ENCODE measurements around the gene ZBTB39.
"Not testable (repeated sequence)": the region's sequence is repeated elsewhere in the genome, so short reads cannot be mapped to it uniquely, and the experiment has no call there.

ZBTB39 gene, protein sequence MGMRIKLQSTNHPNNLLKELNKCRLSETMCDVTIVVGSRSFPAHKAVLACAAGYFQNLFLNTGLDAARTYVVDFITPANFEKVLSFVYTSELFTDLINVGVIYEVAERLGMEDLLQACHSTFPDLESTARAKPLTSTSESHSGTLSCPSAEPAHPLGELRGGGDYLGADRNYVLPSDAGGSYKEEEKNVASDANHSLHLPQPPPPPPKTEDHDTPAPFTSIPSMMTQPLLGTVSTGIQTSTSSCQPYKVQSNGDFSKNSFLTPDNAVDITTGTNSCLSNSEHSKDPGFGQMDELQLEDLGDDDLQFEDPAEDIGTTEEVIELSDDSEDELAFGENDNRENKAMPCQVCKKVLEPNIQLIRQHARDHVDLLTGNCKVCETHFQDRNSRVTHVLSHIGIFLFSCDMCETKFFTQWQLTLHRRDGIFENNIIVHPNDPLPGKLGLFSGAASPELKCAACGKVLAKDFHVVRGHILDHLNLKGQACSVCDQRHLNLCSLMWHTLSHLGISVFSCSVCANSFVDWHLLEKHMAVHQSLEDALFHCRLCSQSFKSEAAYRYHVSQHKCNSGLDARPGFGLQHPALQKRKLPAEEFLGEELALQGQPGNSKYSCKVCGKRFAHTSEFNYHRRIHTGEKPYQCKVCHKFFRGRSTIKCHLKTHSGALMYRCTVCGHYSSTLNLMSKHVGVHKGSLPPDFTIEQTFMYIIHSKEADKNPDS

DNA sequence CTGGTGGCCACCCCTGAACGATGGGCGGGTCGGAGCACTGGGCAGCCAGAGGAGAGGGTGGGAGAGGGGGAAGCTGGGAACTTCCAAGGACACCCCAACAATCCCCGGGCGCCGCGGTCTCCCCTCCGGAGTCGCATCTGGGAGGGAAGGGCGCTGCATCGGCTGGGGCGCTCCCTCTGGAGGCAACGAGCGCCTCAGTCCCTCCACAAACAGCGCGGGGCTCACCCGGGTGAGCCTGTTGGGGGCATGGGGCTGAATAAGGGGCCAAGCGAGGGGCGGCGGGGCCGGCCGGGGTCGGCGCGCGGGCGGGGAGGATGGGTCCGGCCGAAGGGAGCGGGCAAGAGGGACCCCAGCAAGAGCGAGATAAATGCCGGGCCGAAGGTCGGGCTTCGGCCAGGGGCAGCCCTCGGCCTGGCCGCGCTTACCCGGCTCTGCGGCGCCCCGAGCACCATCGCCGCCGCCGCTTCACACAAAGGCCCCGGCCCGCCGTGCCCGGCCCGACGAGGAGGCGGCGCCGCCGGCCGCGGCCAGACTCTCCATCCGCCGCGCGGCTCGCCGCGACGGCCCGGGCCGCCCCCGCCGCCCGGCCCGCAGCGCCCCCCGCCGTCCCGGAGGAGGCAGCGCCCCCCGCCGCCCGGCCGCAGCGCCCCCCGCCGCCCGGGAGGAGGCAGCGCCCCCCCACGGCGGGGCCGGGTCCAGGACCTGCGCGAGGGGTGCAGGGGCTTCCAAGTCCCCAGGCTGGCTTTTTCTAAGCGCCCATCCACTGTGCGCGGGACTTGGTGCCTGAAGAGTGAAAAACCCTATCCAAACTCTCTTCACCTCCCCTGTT is at the start of gene ZBTB39:
Gene ZBTB39, minus strand, starts transcription at position 567 of the 829 bp plus-strand sequence. CDS start 1,629 bp downstream, outside the sequence.
- FAIRE-seq (no peak), DNase-seq (ENCODE audit: insufficient read length, low spot score) (peak; percentile 68)
- TF ChIP-seq POLR2A (IDR thresholded peaks at IDR 0.05; ENCODE audit: low read depth, low read length): peak; percentile 74

DNA sequence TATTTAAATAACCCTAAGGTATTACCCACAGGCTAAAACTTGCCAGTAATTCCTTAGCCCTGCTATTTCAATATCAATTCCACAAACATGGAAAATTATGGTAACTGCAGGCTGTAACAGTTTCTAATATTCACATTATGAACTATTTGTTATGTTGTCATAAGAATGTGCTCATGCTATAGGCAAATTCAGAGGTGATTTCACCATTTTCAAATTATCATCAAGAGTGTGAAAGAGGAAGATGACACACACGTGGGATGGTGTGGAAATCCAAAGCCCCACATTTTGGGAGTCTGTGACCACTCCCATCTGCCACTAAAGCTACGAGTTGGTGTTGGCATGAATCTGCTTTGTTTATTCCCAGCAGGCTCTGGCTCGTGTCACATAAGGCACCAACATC is 49.5 kb upstream of the ZBTB39 start:
- no peak for TF ChIP-seq POLR2A (IDR thresholded peaks at IDR 0.05; ENCODE audit: low read depth, low read length)
- DNase-seq (ENCODE audit: insufficient read length, low spot score) (no peak), FAIRE-seq (no peak)

DNA sequence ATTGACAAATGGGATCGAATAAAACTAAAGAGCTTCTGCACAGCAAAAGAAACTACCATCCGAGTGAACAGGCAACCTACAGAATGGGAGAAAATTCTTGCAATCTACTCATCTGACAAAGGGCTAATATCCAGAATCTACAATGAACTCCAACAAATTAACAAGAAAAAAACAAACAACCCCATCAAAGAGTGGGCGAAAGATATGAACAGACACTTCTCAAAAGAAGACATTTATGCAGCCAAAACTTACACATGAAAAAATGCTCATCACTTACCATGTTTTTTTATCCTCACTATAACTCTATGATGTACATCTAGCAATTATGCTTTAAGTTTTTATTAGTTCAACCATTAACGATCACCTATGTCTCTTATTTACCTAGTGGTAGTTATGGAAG is 47.6 kb upstream of the ZBTB39 start:
- FAIRE-seq; DNase-seq (ENCODE audit: insufficient read length, low spot score): not testable (repeated sequence)

DNA sequence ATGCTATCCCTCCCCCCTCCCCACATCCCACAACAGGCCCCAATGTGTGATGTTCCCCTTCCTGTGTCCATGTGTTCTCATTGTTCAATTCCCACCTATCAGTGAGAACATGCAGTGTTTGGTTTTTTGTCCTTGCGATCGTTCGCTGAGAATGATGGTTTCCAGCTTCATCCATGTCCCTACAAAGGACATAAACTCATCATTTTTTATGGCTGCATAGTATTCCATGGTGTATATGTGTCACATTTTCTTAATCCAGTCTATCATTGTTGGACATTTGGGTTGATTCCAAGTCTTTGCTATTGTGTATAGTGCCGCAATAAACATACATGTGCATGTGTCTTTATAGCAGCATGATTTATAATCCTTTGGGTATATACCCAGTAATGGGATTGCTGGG is 46.8 kb upstream of the ZBTB39 start:
- FAIRE-seq; DNase-seq (ENCODE audit: insufficient read length, low spot score): not testable (repeated sequence)

DNA sequence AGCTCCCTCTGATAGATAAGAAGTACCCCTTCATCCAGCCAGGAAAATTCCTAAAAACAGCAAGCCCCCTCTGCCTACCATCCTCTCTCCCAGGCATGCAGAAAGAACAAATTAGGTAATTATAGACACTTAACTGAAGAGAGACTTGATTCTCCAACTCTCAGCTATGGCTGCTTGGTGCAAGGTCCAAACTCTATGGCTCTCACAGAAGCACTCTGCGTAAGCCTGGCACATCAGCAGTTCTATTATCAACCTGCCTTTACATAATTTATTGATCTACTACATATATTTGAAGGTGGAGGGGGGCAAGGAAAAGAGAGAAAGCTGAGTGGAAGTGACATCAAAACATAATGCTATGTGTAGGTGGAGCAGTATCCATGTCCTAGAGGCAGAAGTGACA is 44.7 kb upstream of the ZBTB39 start:
- no peak for FAIRE-seq
- DNase-seq (ENCODE audit: insufficient read length, low spot score): no peak
- no peak for TF ChIP-seq POLR2A (IDR thresholded peaks at IDR 0.05; ENCODE audit: low read depth, low read length)

DNA sequence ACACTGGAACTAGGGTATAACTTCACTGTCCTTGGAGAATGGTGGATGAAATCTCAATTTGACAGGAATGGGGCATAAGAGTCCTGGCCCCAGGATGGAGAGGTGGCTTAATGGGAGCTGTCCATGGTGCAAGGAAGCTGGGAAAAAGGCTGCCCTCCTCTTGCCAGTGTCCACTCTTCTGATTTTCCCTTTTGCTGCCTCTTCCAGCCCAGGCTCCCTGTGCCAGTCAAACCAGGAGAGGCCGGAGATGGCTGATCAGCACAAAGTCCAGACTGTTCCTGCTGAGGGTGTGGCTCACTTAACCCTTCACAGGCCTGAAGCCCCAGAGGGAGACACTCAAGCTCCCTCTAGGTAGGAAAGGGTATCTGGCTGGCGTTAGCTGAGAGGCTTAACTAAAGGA is 43.5 kb upstream of the ZBTB39 start, which contains the start of gene MYO1A:
Gene MYO1A, minus strand, starts transcription at position 240 of the 400 bp plus-strand sequence. CDS start 1,806 bp downstream, outside the sequence.
- no peak for TF ChIP-seq POLR2A (IDR thresholded peaks at IDR 0.05; ENCODE audit: low read depth, low read length)
- FAIRE-seq (no peak), DNase-seq (ENCODE audit: insufficient read length, low spot score) (peak; percentile 22)

DNA sequence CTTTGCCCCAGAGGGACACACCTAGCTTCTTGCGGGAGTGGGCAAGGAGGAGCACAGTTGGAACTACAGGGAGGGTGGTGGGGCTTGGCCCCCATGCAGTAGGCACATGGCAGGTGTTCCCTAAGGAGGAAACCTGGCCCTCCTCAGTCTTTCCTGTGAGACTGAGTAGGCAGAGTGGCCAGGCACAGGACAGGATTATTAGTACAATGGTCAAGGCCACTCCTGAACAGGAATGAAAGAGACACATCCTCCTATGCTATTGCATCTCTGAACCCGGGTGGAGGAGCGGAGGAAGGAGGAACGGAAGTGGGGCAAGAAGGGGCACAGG is 42.7 kb upstream of the ZBTB39 start:
- no peak for TF ChIP-seq POLR2A (IDR thresholded peaks at IDR 0.05; ENCODE audit: low read depth, low read length)
- DNase-seq (ENCODE audit: insufficient read length, low spot score) (no peak), FAIRE-seq (no peak)

DNA sequence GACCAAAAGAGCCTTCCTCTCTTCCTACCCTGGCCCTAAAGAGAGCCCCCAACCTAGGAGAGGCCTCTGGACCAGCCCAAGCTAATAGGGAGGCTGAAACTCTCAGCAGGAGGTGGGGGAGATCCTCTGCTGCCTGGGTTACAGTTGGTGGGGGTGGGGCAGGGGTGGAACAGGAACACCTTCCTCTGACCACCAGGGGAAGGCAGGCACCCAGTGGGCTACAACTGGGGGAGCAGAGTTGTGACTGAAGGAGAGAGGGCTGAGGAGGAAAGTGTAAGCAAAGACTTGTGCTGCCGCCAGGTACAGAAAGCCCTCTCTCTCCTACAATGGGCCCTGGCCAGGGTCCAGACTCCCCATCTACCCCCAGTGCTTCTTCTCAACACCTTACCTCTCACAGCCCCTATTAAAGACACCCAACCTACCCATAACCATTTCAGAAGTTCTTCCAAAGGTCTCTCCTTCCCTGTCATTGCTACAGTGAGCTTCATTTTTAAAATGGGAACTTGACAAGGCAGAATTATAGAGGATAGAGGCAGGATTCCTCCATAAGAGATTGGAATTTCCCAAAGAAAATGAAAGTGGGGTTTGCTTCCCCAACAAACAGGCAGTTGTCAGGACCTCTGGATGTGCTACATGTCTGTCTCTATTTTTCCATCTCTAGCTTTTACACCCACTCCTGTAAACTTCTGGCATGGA is 42.2 kb upstream of the ZBTB39 start:
- FAIRE-seq: no peak
- DNase-seq (ENCODE audit: insufficient read length, low spot score): no peak
- no peak for TF ChIP-seq POLR2A (IDR thresholded peaks at IDR 0.05; ENCODE audit: low read depth, low read length)

DNA sequence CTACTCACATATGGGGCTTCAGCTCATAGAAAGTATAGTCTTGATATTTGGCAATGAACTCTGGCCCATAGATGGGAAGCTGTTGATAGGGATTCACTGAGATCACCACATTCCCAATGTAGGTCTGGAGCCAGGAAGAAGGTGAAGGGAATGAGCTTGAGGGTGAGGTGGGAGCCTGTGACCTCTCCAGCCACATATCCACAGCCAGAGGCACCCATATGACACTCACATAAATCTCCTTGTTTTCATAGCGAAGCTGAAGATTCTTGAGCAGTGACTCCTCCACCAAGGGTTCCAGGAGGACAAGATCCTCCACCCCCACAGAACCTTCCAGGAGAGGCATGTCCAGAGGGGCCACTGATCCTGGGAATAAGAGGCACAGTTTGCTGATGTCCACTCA is 41.6 kb upstream of the ZBTB39 start:
- DNase-seq (ENCODE audit: insufficient read length, low spot score): no peak
- FAIRE-seq: no peak
- no peak for TF ChIP-seq POLR2A (IDR thresholded peaks at IDR 0.05; ENCODE audit: low read depth, low read length)

DNA sequence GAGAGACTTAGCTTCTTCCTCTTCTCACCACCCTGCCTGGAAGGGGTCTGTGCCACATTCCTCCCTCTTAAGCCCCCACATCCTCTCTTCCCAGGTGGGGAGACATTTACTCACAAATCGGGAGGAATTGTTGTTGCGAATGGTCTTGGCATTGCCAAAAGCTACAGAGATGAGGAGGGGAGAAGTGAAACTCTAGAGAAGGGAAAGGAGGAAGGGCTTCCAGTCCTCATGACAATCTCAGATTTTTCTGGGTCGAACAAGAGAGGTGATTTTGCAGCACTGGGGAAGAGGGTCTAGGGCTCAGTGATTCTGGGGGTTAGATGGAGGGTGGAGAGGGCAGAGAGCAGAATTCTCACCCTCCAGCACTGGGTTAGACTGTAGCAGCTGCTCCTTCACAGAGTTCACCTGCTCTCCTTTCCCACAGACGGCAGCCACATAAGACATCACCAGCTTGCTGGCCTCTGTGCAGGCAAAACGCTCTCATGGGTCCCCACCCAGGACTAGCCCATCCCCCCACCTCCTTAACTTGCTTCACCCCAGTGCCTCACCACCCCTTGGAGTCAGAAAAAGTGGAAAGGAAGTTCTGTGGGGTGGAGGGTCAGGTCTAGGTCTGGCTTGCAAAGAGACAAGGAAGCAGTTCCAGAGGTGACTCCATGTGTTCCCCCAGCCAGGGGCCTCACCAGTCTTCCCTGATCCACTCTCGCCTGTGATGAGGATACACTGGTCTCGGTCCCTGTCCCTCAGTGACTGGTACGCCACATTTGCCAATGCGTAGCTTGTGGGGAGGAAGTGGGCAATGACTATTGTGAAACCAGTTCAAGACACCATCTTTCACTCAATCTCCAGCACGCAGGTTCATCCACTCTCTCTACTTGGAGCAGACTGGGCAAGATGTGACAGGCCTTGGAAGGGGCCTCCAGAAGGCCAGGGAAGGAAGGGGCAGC is 40.9 kb upstream of the ZBTB39 start:
- no peak for DNase-seq (ENCODE audit: insufficient read length, low spot score)
- TF ChIP-seq POLR2A (IDR thresholded peaks at IDR 0.05; ENCODE audit: low read depth, low read length): no peak
- no peak for FAIRE-seq

DNA sequence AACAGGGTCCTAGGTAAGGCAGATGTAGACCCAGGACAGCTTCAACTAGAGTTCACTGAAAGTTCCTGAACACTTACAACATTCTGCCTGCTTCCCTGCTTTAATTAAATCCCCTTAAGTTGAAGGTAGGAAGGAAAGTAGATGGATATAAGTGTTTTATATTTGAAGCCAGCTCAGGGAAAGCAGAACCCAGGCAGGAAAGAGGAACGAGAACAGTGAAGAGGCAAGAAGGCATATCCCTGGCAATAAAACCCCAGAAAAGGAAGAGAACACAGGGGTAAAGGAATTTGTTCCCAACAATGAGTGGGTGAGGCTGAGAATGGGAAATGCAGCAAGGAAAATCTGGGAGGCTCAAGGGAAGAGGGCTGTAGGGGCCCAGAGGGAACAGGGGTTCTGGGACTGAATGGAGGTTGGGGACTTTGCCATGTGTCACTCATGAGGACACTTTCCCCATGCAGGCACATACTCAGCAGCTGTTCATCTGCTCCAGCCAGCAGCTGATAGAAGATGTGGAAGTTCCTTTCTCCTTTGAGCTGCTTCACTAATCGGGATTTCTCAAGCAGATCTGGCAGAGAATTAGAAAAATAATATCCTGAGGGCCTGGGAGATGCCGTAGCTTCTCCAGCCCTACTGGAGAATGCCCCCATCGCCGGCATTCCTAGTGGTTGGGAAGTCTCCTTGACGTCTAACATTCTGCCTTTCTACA is 39.9 kb upstream of the ZBTB39 start:
- FAIRE-seq: no peak
- no peak for DNase-seq (ENCODE audit: insufficient read length, low spot score)
- TF ChIP-seq POLR2A (IDR thresholded peaks at IDR 0.05; ENCODE audit: low read depth, low read length): no peak

DNA sequence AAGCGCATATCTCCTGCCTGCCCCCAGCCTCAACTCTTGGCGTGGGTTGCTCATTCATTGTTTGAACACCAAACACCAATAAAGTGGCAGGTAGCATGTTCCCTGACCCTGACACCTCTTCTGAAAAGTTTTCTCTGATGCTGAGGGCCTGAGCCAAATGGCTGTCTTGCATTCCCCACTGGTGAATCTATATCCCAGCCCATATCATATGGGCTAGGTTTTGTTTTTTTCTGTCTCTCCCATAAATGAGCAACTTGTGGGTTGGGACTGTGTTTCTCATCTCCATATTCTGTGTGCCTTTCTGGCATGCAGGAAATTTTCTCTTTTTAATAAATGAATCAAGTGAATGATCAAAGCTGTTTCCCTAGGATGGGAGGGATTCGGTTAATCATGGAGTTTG is 38.5 kb upstream of the ZBTB39 start:
- TF ChIP-seq POLR2A (IDR thresholded peaks at IDR 0.05; ENCODE audit: low read depth, low read length): no peak
- DNase-seq (ENCODE audit: insufficient read length, low spot score): no peak
- no peak for FAIRE-seq

All from H54 (cell line).